GM21367 (cell line): ENCODE results near the gene CHSY3.

Experiments used
- ATAC-seq: cut with Tn5 transposase; IDR thresholded peaks from one replicate; pipeline ENCODE4 v1.9.1; 2021; ENCODE audit not compliant: unreplicated experiment

The CHSY3 gene

GRCh38 chr5:130021876-130022275 lies 117.6 kb downstream of the CHSY3 start:
- ATAC-seq: no peak

- no peak for ATAC-seq
These were observed 119.3 kb downstream of the CHSY3 start for GRCh38 chr5:130023604-130024003.

- ATAC-seq: no peak
These were observed 119.7 kb downstream of the CHSY3 start for GRCh38 chr5:130024006-130024405.

- ATAC-seq: no peak
These were observed 121.2 kb downstream of the CHSY3 start for GRCh38 chr5:130025511-130025910.

GRCh38 chr5:130032807-130033206 lies 128.5 kb downstream of the CHSY3 start:
- no peak for ATAC-seq

GRCh38 chr5:130034566-130035210 lies 130.4 kb downstream of the CHSY3 start:
- ATAC-seq: no peak

- no peak for ATAC-seq
These were observed 131.1 kb downstream of the CHSY3 start for GRCh38 chr5:130035388-130035787.

GRCh38 chr5:130037905-130038304 lies 133.6 kb downstream of the CHSY3 start:
- no peak for ATAC-seq

GRCh38 chr5:130043834-130044233 lies 139.6 kb downstream of the CHSY3 start:
- no peak for ATAC-seq

- ATAC-seq: no peak
These were observed 141.1 kb downstream of the CHSY3 start for GRCh38 chr5:130045334-130045733.

- ATAC-seq: no peak
These were observed 146.3 kb downstream of the CHSY3 start for GRCh38 chr5:130050585-130050984.

GRCh38 chr5:130052752-130053151 lies 148.5 kb downstream of the CHSY3 start:
- ATAC-seq: no peak

GRCh38 chr5:130055572-130055971 lies 151.3 kb downstream of the CHSY3 start:
- ATAC-seq: no peak

- ATAC-seq: no peak
These were observed 157.5 kb downstream of the CHSY3 start for GRCh38 chr5:130061746-130062145.

- no peak for ATAC-seq
These were observed 159.3 kb downstream of the CHSY3 start for GRCh38 chr5:130063603-130064002.

GRCh38 chr5:130064484-130064883 lies 160.2 kb downstream of the CHSY3 start:
- no peak for ATAC-seq

- no peak for ATAC-seq
These were observed 161.4 kb downstream of the CHSY3 start for GRCh38 chr5:130065617-130066016.

GRCh38 chr5:130066644-130067043 lies 162.4 kb downstream of the CHSY3 start:
- no peak for ATAC-seq

GRCh38 chr5:130067364-130067763 lies 163.1 kb downstream of the CHSY3 start:
- no peak for ATAC-seq

GRCh38 chr5:130068101-130068500 lies 163.8 kb downstream of the CHSY3 start:
- ATAC-seq: no peak

- ATAC-seq: no peak
These were observed 164.7 kb downstream of the CHSY3 start for GRCh38 chr5:130068988-130069387.

- no peak for ATAC-seq
These were observed 170.6 kb downstream of the CHSY3 start for GRCh38 chr5:130074820-130075219.

- ATAC-seq: no peak
These were observed 172.7 kb downstream of the CHSY3 start for GRCh38 chr5:130077007-130077406.
